SU-DHL-6 (cell line): ENCODE results near the gene C9orf78.

Source experiments
- H2AFZ ChIP-seq: fragments of 200-600 bp; sonication (generic); 2 replicates; pipeline ENCODE4 v1.6.1; 2014; ENCODE audit warnings: low read depth, mild to moderate bottlenecking, moderate library complexity, mixed read lengths, antibody characterized with exemption, low read length; ENCODE audit not compliant: severe bottlenecking
- H3F3A ChIP-seq: fragments of 200-600 bp; shearing (Covaris generic); 2 replicates; pipeline ENCODE4 v1.6.0; 2016; ENCODE audit warnings: antibody characterized with exemption, mild to moderate bottlenecking; ENCODE audit not compliant: insufficient read depth
- H3K27ac ChIP-seq: fragments of 200-600 bp; sonication (generic); 2 replicates; pipeline ENCODE4 v1.5.1; 2016; ENCODE audit warnings: low read depth, mild to moderate bottlenecking, low read length, moderate library complexity, mixed read lengths
- H3K27me3 ChIP-seq: fragments of 200-600 bp; sonication (generic), shearing (Covaris generic); 2 replicates; pipeline ENCODE4 v1.6.0; 2014; ENCODE audit warnings: mild to moderate bottlenecking, low read length
- H3K36me3 ChIP-seq: fragments of 200-600 bp; sonication (generic); 2 replicates; pipeline ENCODE4 v1.6.1; 2014; ENCODE audit warnings: mild to moderate bottlenecking, low read length, mixed read lengths
- H3K4me2 ChIP-seq: fragments of 300-600, 200-600 bp; shearing (Covaris generic), sonication (generic); 2 replicates; pipeline ENCODE4 v1.6.0; 2014; ENCODE audit warnings: low read length, low read depth, mild to moderate bottlenecking; ENCODE audit not compliant: poor library complexity, severe bottlenecking
- H3K4me3 ChIP-seq: fragments of 200-600 bp; sonication (generic); 2 replicates; pipeline ENCODE4 v1.5.1; 2014; ENCODE audit warnings: antibody characterized with exemption, low read length, mild to moderate bottlenecking, mixed read lengths; ENCODE audit not compliant: insufficient read depth, poor library complexity, severe bottlenecking
- H3K79me2 ChIP-seq: fragments of 200-600 bp; sonication (generic); 2 replicates; pipeline ENCODE4 v1.6.1; 2014; ENCODE audit warnings: mild to moderate bottlenecking, low read length, moderate library complexity; ENCODE audit not compliant: insufficient read depth
- H3K9ac ChIP-seq: fragments of 200-600 bp; sonication (generic); 2 replicates; pipeline ENCODE4 v1.7.0; 2014; ENCODE audit warnings: mild to moderate bottlenecking, low read length
- H3K9me2 ChIP-seq: fragments of 200-600 bp; sonication (generic); replicated peaks from 2 replicates; pipeline ENCODE4 v1.6.1; 2014; ENCODE audit warnings: low read length; ENCODE audit not compliant: insufficient read depth
- H3K9me3 ChIP-seq: fragments of 200-600 bp; sonication (generic); 2 replicates; pipeline ENCODE4 v1.6.1; 2014; ENCODE audit warnings: low read length, mixed read lengths; ENCODE audit not compliant: insufficient read depth
- H4K20me1 ChIP-seq: fragments of 200-600 bp; sonication (generic); 2 replicates; pipeline ENCODE4 v1.6.1; 2014; ENCODE audit warnings: low read depth, mild to moderate bottlenecking, antibody characterized with exemption, low read length, moderate library complexity, mixed read lengths
- EZH2phosphoT487 ChIP-seq: fragments of 200-600 bp; sonication (generic), shearing (Covaris generic); conservative IDR thresholded peaks from 2 replicates; pipeline ENCODE4 v1.6.1; 2018; ENCODE audit warnings: mild to moderate bottlenecking, antibody characterized with exemption, low read length, moderate library complexity, mixed read lengths
- TF ChIP-seq, protein P1 (sequence below): fragments of 200-600 bp; sonication (generic); IDR thresholded peaks from one replicate; pipeline ENCODE4 v1.5.1; 2017; ENCODE audit warnings: antibody characterized with exemption, mild to moderate bottlenecking, low read length, moderate library complexity; ENCODE audit not compliant: insufficient read depth, poor library complexity, severe bottlenecking

The C9orf78 gene

DNA sequence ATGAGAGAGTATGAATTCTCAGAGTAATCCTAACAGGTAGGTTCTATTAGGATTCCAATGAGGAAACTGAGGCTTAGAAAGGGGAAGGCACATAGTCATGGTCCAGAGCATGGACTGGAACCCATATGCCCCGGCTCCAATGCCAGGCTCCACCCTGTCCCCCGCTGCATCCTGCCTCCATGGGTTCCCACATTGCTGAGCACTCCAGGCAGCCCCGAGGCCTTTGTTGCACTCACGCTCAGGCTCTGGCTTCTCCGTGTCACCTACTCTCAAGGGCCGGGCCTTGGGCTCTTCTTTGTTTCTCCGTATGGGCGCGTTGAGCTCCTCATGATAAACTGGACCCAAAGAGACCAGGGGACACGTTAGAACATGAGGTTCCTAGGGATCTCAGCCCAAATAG is 6.1 kb downstream of the C9orf78 start:
- Histone ChIP-seq H3K79me2 (peaks cover 9% of the 10 kb centered on the region), H3K9me2 (no peaks in the 10 kb centered on the region), H3F3A (peaks cover 12% of the 10 kb centered on the region; the same call in 1 of the 2 replicates), H3K9ac (no peak overlapping the region), H3K27me3 (no peaks in the 10 kb centered on the region), H2AFZ (no peak overlapping the region), H3K4me3 (no peak overlapping the region), H3K4me2 (no peak overlapping the region), H3K9me3 (no peaks in the 10 kb centered on the region), H3K36me3 (peaks cover 10% of the 10 kb centered on the region; the same call in 1 of the 2 replicates), H3K27ac (no peak overlapping the region), H4K20me1 (no peaks in the 10 kb centered on the region)
- TF ChIP-seq, protein P1, sequence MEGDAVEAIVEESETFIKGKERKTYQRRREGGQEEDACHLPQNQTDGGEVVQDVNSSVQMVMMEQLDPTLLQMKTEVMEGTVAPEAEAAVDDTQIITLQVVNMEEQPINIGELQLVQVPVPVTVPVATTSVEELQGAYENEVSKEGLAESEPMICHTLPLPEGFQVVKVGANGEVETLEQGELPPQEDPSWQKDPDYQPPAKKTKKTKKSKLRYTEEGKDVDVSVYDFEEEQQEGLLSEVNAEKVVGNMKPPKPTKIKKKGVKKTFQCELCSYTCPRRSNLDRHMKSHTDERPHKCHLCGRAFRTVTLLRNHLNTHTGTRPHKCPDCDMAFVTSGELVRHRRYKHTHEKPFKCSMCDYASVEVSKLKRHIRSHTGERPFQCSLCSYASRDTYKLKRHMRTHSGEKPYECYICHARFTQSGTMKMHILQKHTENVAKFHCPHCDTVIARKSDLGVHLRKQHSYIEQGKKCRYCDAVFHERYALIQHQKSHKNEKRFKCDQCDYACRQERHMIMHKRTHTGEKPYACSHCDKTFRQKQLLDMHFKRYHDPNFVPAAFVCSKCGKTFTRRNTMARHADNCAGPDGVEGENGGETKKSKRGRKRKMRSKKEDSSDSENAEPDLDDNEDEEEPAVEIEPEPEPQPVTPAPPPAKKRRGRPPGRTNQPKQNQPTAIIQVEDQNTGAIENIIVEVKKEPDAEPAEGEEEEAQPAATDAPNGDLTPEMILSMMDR = no peak
- TF ChIP-seq EZH2phosphoT487 = no peak

DNA sequence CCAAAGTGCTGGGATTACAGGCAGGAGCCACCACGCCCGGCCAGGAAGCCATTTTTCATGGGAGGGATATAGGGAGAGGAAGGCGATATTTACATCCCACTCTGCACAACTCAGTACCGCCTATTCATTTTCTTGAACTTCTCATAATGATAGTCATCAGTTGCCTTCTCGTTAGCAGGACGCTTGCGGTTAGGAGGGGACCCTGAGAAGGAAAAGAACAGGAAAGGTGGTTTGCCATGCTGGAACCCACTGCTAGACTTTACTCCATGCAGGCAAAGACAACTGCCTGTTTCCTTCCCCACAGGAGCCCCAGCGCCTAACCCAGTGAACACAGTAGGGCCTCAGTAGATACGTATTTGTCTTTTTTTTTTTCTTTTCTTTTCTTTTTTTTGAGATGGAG is 7.0 kb downstream of the C9orf78 start:
- Histone ChIP-seq H3F3A (peaks cover 12% of the 10 kb centered on the region; the same call in 1 of the 2 replicates), H3K9me2 (no peaks in the 10 kb centered on the region), H3K27me3 (no peaks in the 10 kb centered on the region), H3K79me2 (peaks cover 2% of the 10 kb centered on the region), H3K9me3 (no peaks in the 10 kb centered on the region), H4K20me1 (no peaks in the 10 kb centered on the region), H3K27ac (no peak overlapping the region), H3K9ac (no peak overlapping the region), H2AFZ (no peak overlapping the region), H3K4me2 (no peak overlapping the region), H3K4me3 (no peak overlapping the region), H3K36me3 (peaks cover 10% of the 10 kb centered on the region; the same call in 1 of the 2 replicates)
- no peak for TF ChIP-seq EZH2phosphoT487
- TF ChIP-seq, protein P1 = no peak

GRCh38 chr9:129826759-129827158 is 8.3 kb downstream of the C9orf78 start:
- Histone ChIP-seq H3F3A (peaks cover 12% of the 10 kb centered on the region; the same call in 1 of the 2 replicates), H3K79me2 (peaks cover 12% of the 10 kb centered on the region), H2AFZ (no peak overlapping the region), H3K36me3 (peaks cover 7% of the 10 kb centered on the region; the same call in 1 of the 2 replicates), H3K9me2 (no peaks in the 10 kb centered on the region), H3K27me3 (no peaks in the 10 kb centered on the region), H3K9ac (no peak overlapping the region), H3K4me2 (no peak overlapping the region), H3K27ac (no peak overlapping the region), H4K20me1 (no peaks in the 10 kb centered on the region), H3K9me3 (no peaks in the 10 kb centered on the region), H3K4me3 (no peak overlapping the region)
- TF ChIP-seq, protein P1 = no peak
- no peak for TF ChIP-seq EZH2phosphoT487

DNA sequence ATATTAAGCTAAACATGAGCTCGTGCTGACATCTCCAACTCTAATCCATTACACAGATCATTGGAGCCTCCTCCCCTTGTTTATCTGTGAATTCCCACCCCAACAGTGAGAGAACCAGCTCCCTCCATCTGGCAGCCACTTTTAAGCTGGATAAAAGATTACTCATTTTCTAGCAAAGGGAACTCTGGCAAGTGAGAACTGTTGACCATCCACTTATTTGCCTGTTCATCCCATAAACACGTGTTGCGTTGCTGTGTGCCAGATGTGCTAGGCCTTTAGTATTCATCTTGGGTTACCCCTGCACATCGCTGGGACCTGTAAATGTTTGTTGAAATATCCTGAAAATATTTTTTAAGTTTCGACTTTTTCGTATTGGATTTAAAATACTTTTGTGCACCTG is 8.7 kb downstream of the C9orf78 start:
- Histone ChIP-seq H3K36me3 (0 out of 2 replicates have a peak, but pooled peaks cover 6% of the 10 kb centered on the region), H3K4me3 (no peak overlapping the region), H3K9me2 (no peaks in the 10 kb centered on the region), H2AFZ (no peak overlapping the region), H3F3A (peaks cover 12% of the 10 kb centered on the region; the same call in 1 of the 2 replicates), H3K27ac (no peak overlapping the region), H3K79me2 (peaks cover 12% of the 10 kb centered on the region), H3K27me3 (no peaks in the 10 kb centered on the region), H3K9ac (no peak overlapping the region), H3K9me3 (no peaks in the 10 kb centered on the region), H3K4me2 (no peak overlapping the region), H4K20me1 (no peaks in the 10 kb centered on the region)
- TF ChIP-seq, protein P1 = no peak
- no peak for TF ChIP-seq EZH2phosphoT487
